Subcutaneous abdominal adipose tissue (tissue), 5 donors: ENCODE results near the gene PLCB2.

Experiments
- H3K27ac ChIP-seq: one replicate; pipeline ENCODE4 v1.7.0; 2013; ENCODE audit warnings: low read depth, mild to moderate bottlenecking, inconsistent platforms, low read length, moderate library complexity
- H3K27me3 ChIP-seq, 5 donors: one replicate each; pipeline ENCODE4 v1.7.0; 2013; ENCODE audit warnings: low read length in 5 of 5, inconsistent platforms in 1 of 5; ENCODE audit not compliant: control insufficient read depth in 5 of 5, insufficient read depth in 4 of 5
- H3K36me3 ChIP-seq, 5 donors: one replicate each; pipeline ENCODE4 v1.7.0; 2013; ENCODE audit warnings: low read length in 5 of 5; ENCODE audit not compliant: control insufficient read depth in 5 of 5, insufficient read depth in 5 of 5
- H3K4me1 ChIP-seq, 5 donors: one replicate each; pipeline ENCODE4 v1.7.0; 2013; ENCODE audit warnings: low read length in 5 of 5, mild to moderate bottlenecking in 3 of 5, moderate library complexity in 1 of 5; ENCODE audit not compliant: control insufficient read depth in 5 of 5, insufficient read depth in 5 of 5
- H3K4me3 ChIP-seq, 5 donors: one replicate each; pipeline ENCODE4 v1.7.0; 2013; ENCODE audit warnings: low read length in 5 of 5, low read depth in 1 of 5
- H3K9ac ChIP-seq, 5 donors: one replicate each; pipeline ENCODE4 v1.7.0; 2013; ENCODE audit warnings: low read length in 5 of 5, mild to moderate bottlenecking in 4 of 5, moderate library complexity in 3 of 5
- H3K9me3 ChIP-seq, 5 donors: one replicate each; pipeline ENCODE4 v1.7.0; 2013; ENCODE audit warnings: low read length in 5 of 5; ENCODE audit not compliant: control insufficient read depth in 5 of 5
- donor health status: healthy.
- donor health status: healthy.
- donor health status: healthy.
- donor health status: healthy.
- donor health status: healthy.

Gene PLCB2

GRCh38 chr15:40302981-40303380 lies 4.8 kb downstream of the PLCB2 start:
- peaks cover 0 to 26% (median 0%) of the 10 kb centered on the region in 5 donors for H3K36me3 ChIP-seq
- no peak overlapping the region for H3K9ac ChIP-seq
- no peak overlapping the region for H3K27ac ChIP-seq
- H3K9me3 ChIP-seq, result peaks cover 4 to 12% (median 5%) of the 10 kb centered on the region in 5 donors
- peaks cover 0 to 5% (median 2%) of the 10 kb centered on the region in 5 donors for H3K27me3 ChIP-seq
- H3K4me3 ChIP-seq, result no peak overlapping the region
- H3K4me1 ChIP-seq, result peaks cover 0 to 24% (median 2%) of the 10 kb centered on the region in 5 donors

- H3K27me3 ChIP-seq, result peaks cover 0 to 5% (median 2%) of the 10 kb centered on the region in 5 donors
- H3K27ac ChIP-seq, result no peak overlapping the region
- H3K9ac ChIP-seq, result no peak overlapping the region
- no peak overlapping the region for H3K4me3 ChIP-seq
- peaks cover 0 to 24% (median 2%) of the 10 kb centered on the region in 5 donors for H3K4me1 ChIP-seq
- H3K9me3 ChIP-seq, result peaks cover 4 to 12% (median 5%) of the 10 kb centered on the region in 5 donors
- peaks cover 0 to 32% (median 2%) of the 10 kb centered on the region in 5 donors for H3K36me3 ChIP-seq
These were observed 5.3 kb downstream of the PLCB2 start for GRCh38 chr15:40302288-40302886.

- H3K27ac ChIP-seq, result no peak overlapping the region
- H3K4me1 ChIP-seq, result peaks cover 0 to 23% (median 2%) of the 10 kb centered on the region in 5 donors
- H3K27me3 ChIP-seq, result peaks cover 0 to 7% (median 2%) of the 10 kb centered on the region in 5 donors
- peaks cover 0 to 32% (median 2%) of the 10 kb centered on the region in 5 donors for H3K36me3 ChIP-seq
- H3K9me3 ChIP-seq, result peaks cover 4 to 12% (median 5%) of the 10 kb centered on the region in 5 donors
- no peak overlapping the region for H3K4me3 ChIP-seq
- no peak overlapping the region for H3K9ac ChIP-seq
These were observed 6.1 kb downstream of the PLCB2 start for GRCh38 chr15:40301467-40302179.

GRCh38 chr15:40300771-40301170 lies 7.0 kb downstream of the PLCB2 start:
- H3K27ac ChIP-seq, result no peak overlapping the region
- H3K36me3 ChIP-seq, result peaks cover 0 to 35% (median 2%) of the 10 kb centered on the region in 5 donors
- peaks cover 0 to 9% (median 2%) of the 10 kb centered on the region in 5 donors for H3K27me3 ChIP-seq
- peaks cover 4 to 12% (median 5%) of the 10 kb centered on the region in 5 donors for H3K9me3 ChIP-seq
- H3K4me1 ChIP-seq, result peaks cover 0 to 15% (median 1%) of the 10 kb centered on the region in 5 donors
- no peak overlapping the region for H3K9ac ChIP-seq
- H3K4me3 ChIP-seq, result no peak overlapping the region

GRCh38 chr15:40300367-40300766 lies 7.4 kb downstream of the PLCB2 start:
- no peak overlapping the region for H3K27ac ChIP-seq
- H3K9me3 ChIP-seq, result peaks cover 4 to 12% (median 5%) of the 10 kb centered on the region in 5 donors
- H3K4me3 ChIP-seq, result no peak overlapping the region
- H3K36me3 ChIP-seq, result peaks cover 0 to 39% (median 3%) of the 10 kb centered on the region in 5 donors
- no peak overlapping the region for H3K9ac ChIP-seq
- peaks cover 0 to 11% (median 6%) of the 10 kb centered on the region in 5 donors for H3K27me3 ChIP-seq
- H3K4me1 ChIP-seq, result peaks cover 0 to 12% (median 0%) of the 10 kb centered on the region in 5 donors

- peaks cover 0 to 11% (median 7%) of the 10 kb centered on the region in 5 donors for H3K27me3 ChIP-seq
- H3K9me3 ChIP-seq, result peaks cover 4 to 12% (median 5%) of the 10 kb centered on the region in 5 donors
- H3K9ac ChIP-seq, result no peak overlapping the region
- H3K27ac ChIP-seq, result no peak overlapping the region
- H3K4me3 ChIP-seq, result no peak overlapping the region
- peaks cover 0 to 46% (median 3%) of the 10 kb centered on the region in 5 donors for H3K36me3 ChIP-seq
- H3K4me1 ChIP-seq, result peaks cover 0 to 15% (median 0%) of the 10 kb centered on the region in 5 donors
These were observed 9.4 kb downstream of the PLCB2 start for GRCh38 chr15:40298216-40298935.

GRCh38 chr15:40297356-40297755 lies 10.4 kb downstream of the PLCB2 start:
- peaks cover 0 to 44% (median 3%) of the 10 kb centered on the region in 5 donors for H3K36me3 ChIP-seq
- H3K4me3 ChIP-seq, result no peak overlapping the region
- H3K9me3 ChIP-seq, result peaks cover 4 to 12% (median 5%) of the 10 kb centered on the region in 5 donors
- H3K9ac ChIP-seq, result no peak overlapping the region
- no peak overlapping the region for H3K27ac ChIP-seq
- peaks cover 0 to 13% (median 7%) of the 10 kb centered on the region in 5 donors for H3K27me3 ChIP-seq
- H3K4me1 ChIP-seq, result peaks cover 0 to 19% (median 0%) of the 10 kb centered on the region in 5 donors

GRCh38 chr15:40296561-40297230 lies 11.0 kb downstream of the PLCB2 start:
- peaks cover 0 to 17% (median 0%) of the 10 kb centered on the region in 5 donors for H3K4me1 ChIP-seq
- no peak overlapping the region for H3K4me3 ChIP-seq
- peaks cover 0 to 17% (median 7%) of the 10 kb centered on the region in 5 donors for H3K27me3 ChIP-seq
- H3K9ac ChIP-seq, result no peak overlapping the region
- peaks cover 4 to 12% (median 5%) of the 10 kb centered on the region in 5 donors for H3K9me3 ChIP-seq
- H3K27ac ChIP-seq, result no peak overlapping the region
- H3K36me3 ChIP-seq, result peaks cover 0 to 45% (median 3%) of the 10 kb centered on the region in 5 donors

- H3K27ac ChIP-seq, result no peak overlapping the region
- H3K4me1 ChIP-seq, result peaks cover 2 to 16% (median 5%) of the 10 kb centered on the region in 5 donors
- peaks cover 0 to 18% (median 6%) of the 10 kb centered on the region in 5 donors for H3K27me3 ChIP-seq
- peaks cover 4 to 12% (median 5%) of the 10 kb centered on the region in 5 donors for H3K9me3 ChIP-seq
- peaks cover 0 to 48% (median 3%) of the 10 kb centered on the region in 5 donors for H3K36me3 ChIP-seq
- no peak overlapping the region for H3K4me3 ChIP-seq
- H3K9ac ChIP-seq, result no peak overlapping the region
These were observed 11.7 kb downstream of the PLCB2 start for GRCh38 chr15:40295877-40296560.
